H1 (cell line): ENCODE data around the gene NR5A1. TPM values are rescaled to one million over a fixed set of nuclear protein-coding genes. Genes with fewer than 3 reads are reported as not detected.

Source experiments
- CTCF ChIA-PET: fragments of 300-600 bp; sonication (Branson Sonifier 250); formaldehyde crosslinking; loops from one replicate; lab custom pipeline; 2021; ENCODE audit not compliant: partially characterized antibody; lab: Charles Lee
- POLR2A ChIA-PET: fragments of 300-600 bp; sonication (Branson Sonifier 250); formaldehyde crosslinking; loops from one replicate; lab custom pipeline; 2021; ENCODE audit warnings: inconsistent platforms; ENCODE audit not compliant: partially characterized antibody; lab: Charles Lee
- DNase-seq, 2 experiments: peaks; one replicate each; pipeline versions ENCODE4 v3.0.0 to v3.0.0-alpha.2; 2010 to 2022; ENCODE audit warnings: low spot score in 2 of 2, low read depth in 1 of 2, mixed read lengths in 1 of 2
- FAIRE-seq: peaks from 2 replicates; lab custom pipeline; 2011; peaks lifted over from hg19 to GRCh38; lab: Jason Lieb, UNC
- H2AFZ ChIP-seq: 2 replicates; pipeline ENCODE4 v1.8.1; 2012; ENCODE audit warnings: low read length, inconsistent platforms
- H2AK5ac ChIP-seq: 2 replicates; pipeline ENCODE4 v1.6.1; 2013; ENCODE audit warnings: low read depth, low read length
- H2BK120ac ChIP-seq: replicated peaks from 2 replicates; pipeline ENCODE3; 2013; ENCODE audit warnings: low read depth, low read length, inconsistent platforms
- H2BK12ac ChIP-seq: 2 replicates; pipeline ENCODE4 v1.6.1; 2013; ENCODE audit warnings: low read depth, low read length
- H2BK15ac ChIP-seq: 2 replicates; pipeline ENCODE4 v1.6.1; 2013; ENCODE audit warnings: low read length
- H2BK20ac ChIP-seq: 2 replicates; pipeline ENCODE4 v1.6.1; 2013; ENCODE audit warnings: low read length
- H2BK5ac ChIP-seq: 2 replicates; pipeline ENCODE4 v1.6.1; 2013; ENCODE audit warnings: low read depth, low read length
- H3K14ac ChIP-seq: 2 replicates; pipeline ENCODE4 v1.6.1; 2013; ENCODE audit warnings: inconsistent platforms; ENCODE audit not compliant: insufficient read length
- H3K18ac ChIP-seq: 2 replicates; pipeline ENCODE4 v1.6.1; 2013; ENCODE audit warnings: low read length; ENCODE audit errors: extremely low read depth
- H3K23ac ChIP-seq: 2 replicates; pipeline ENCODE4 v1.6.1; 2013; ENCODE audit warnings: inconsistent platforms; ENCODE audit not compliant: insufficient read length
- H3K23me2 ChIP-seq: 2 replicates; pipeline ENCODE4 v1.6.1; 2013; ENCODE audit warnings: low read depth, low read length
- H3K27ac ChIP-seq: 2 replicates; pipeline ENCODE4 v1.6.1; 2011; ENCODE audit warnings: low read depth, low read length, inconsistent platforms
- H3K27me3 ChIP-seq, 4 experiments: replicated peaks in 1 of 4; 1 replicate in 1 of 4; 2 replicates in 3 of 4; pipeline versions ENCODE4 v1.6.1 to v1.8.1; 2011 to 2013; ENCODE audit warnings: low read length in 3 of 4, mild to moderate bottlenecking in 3 of 4, inconsistent platforms in 2 of 4, mixed read lengths in 2 of 4, moderate library complexity in 1 of 4; ENCODE audit not compliant: control insufficient read depth in 3 of 4, insufficient read depth in 3 of 4; ENCODE audit errors: extremely low read depth in 1 of 4
- H3K36me3 ChIP-seq, 4 experiments: 2 replicates each; pipeline versions ENCODE4 v1.6.1 to v1.8.1; 2011 to 2013; ENCODE audit warnings: mild to moderate bottlenecking in 4 of 4, low read length in 3 of 4, moderate library complexity in 2 of 4, control low read depth in 1 of 4, inconsistent platforms in 1 of 4; ENCODE audit not compliant: insufficient read depth in 4 of 4, control insufficient read depth in 2 of 4
- H3K4ac ChIP-seq: replicated peaks from 2 replicates; pipeline ENCODE3; 2013; ENCODE audit warnings: low read length, low read depth, mixed read lengths, inconsistent platforms; ENCODE audit not compliant: insufficient read length
- H3K4me1 ChIP-seq, 4 experiments: replicated peaks in 1 of 4; 1 replicate in 1 of 4; 2 replicates in 3 of 4; pipeline versions ENCODE4 v1.6.1 to v1.8.1; 2011 to 2013; ENCODE audit warnings: low read length in 3 of 4, inconsistent platforms in 2 of 4, mixed read lengths in 1 of 4; ENCODE audit not compliant: insufficient read depth in 4 of 4, control insufficient read depth in 3 of 4
- H3K4me2 ChIP-seq, 2 experiments: 2 replicates each; pipeline versions ENCODE4 v1.6.1 to v1.8.1; 2011 to 2013; ENCODE audit warnings: low read depth in 2 of 2, low read length in 2 of 2, control low read depth in 1 of 2, inconsistent platforms in 1 of 2, mild to moderate bottlenecking in 1 of 2; ENCODE audit not compliant: insufficient read depth in 1 of 2
- H3K4me3 ChIP-seq, 4 experiments: fragments of 200-600, 300-600 bp in 1 of 4; sonication (generic), shearing (Covaris generic), sonication (Bioruptor Twin) in 1 of 4; 2 replicates each; pipeline versions ENCODE4 v1.5.1 to v1.8.1; 2011 to 2016; ENCODE audit warnings: low read length in 4 of 4, low read depth in 3 of 4, control low read depth in 2 of 4, inconsistent platforms in 2 of 4, mild to moderate bottlenecking in 2 of 4, mixed read lengths in 1 of 4, moderate library complexity in 1 of 4; ENCODE audit not compliant: insufficient read depth in 2 of 4; ENCODE audit errors: extremely low read depth in 1 of 4
- H3K56ac ChIP-seq: replicated peaks from 2 replicates; pipeline ENCODE3; 2013; ENCODE audit warnings: low read depth, mild to moderate bottlenecking, mixed read lengths, low read length, inconsistent platforms; ENCODE audit not compliant: insufficient read length
- H3K79me1 ChIP-seq: 2 replicates; pipeline ENCODE4 v1.6.1; 2013; ENCODE audit warnings: low read depth, low read length, control low read depth
- H3K79me2 ChIP-seq, 2 experiments: 2 replicates each; pipeline versions ENCODE4 v1.6.1 to v1.8.1; 2012 to 2013; ENCODE audit warnings: low read length in 2 of 2, mild to moderate bottlenecking in 2 of 2, inconsistent platforms in 1 of 2; ENCODE audit not compliant: insufficient read depth in 2 of 2, control insufficient read depth in 1 of 2
- H3K9ac ChIP-seq, 4 experiments: replicated peaks in 1 of 4; 1 replicate in 1 of 4; 2 replicates in 3 of 4; pipeline versions ENCODE4 v1.6.1 to v1.8.1; 2011 to 2013; ENCODE audit warnings: low read depth in 3 of 4, low read length in 3 of 4, control low read depth in 2 of 4, mild to moderate bottlenecking in 2 of 4, moderate library complexity in 2 of 4, inconsistent platforms in 1 of 4; ENCODE audit errors: extremely low read depth in 1 of 4
- H3K9me3 ChIP-seq, 2 experiments: 2 replicates each; pipeline versions ENCODE4 v1.6.1 to v1.8.1; 2012 to 2013; ENCODE audit warnings: mild to moderate bottlenecking in 2 of 2, moderate library complexity in 2 of 2, control low read depth in 1 of 2, inconsistent platforms in 1 of 2, low read depth in 1 of 2, low read length in 1 of 2, mixed read lengths in 1 of 2; ENCODE audit not compliant: insufficient read depth in 2 of 2
- H4K20me1 ChIP-seq, 2 experiments: replicated peaks in 1 of 2; 2 replicates each; pipeline versions ENCODE3 to v1.8.1; 2011 to 2013; ENCODE audit warnings: inconsistent platforms in 2 of 2, low read length in 2 of 2, mild to moderate bottlenecking in 1 of 2; ENCODE audit not compliant: insufficient read depth in 2 of 2, control insufficient read depth in 1 of 2
- H4K5ac ChIP-seq: 2 replicates; pipeline ENCODE4 v1.6.1; 2013; ENCODE audit warnings: low read length, low read depth, mixed read lengths, inconsistent platforms; ENCODE audit not compliant: insufficient read length
- H4K8ac ChIP-seq: 2 replicates; pipeline ENCODE4 v1.8.0; 2013; ENCODE audit warnings: mild to moderate bottlenecking, moderate library complexity, low read length, inconsistent platforms; ENCODE audit not compliant: insufficient read depth; ENCODE audit errors: extremely low read depth
- H4K91ac ChIP-seq: replicated peaks from 2 replicates; pipeline ENCODE3; 2013; ENCODE audit warnings: low read length, mixed read lengths, inconsistent platforms; ENCODE audit not compliant: insufficient read length
- GABPA ChIP-seq: IDR thresholded peaks from 2 replicates; pipeline ENCODE4 v1.6.1; 2011; ENCODE audit warnings: mild to moderate bottlenecking, low read length, moderate library complexity, borderline replicate concordance; ENCODE audit not compliant: insufficient read depth
- PHF8 ChIP-seq: fragments of 200-600 bp; sonication (generic); conservative IDR thresholded peaks from 2 replicates; pipeline ENCODE4 v1.7.1; 2012; ENCODE audit warnings: low read depth, mild to moderate bottlenecking, inconsistent platforms, low read length, moderate library complexity
- polyA plus RNA-seq, 7 experiments: library from polyadenylated mRNA; depleted of rRNA in 3 of 7; stranded (reverse) in 5 of 7; unstranded in 2 of 7; fragments of >200 nt in 5 of 7; fragments of 200-250 nt in 2 of 7; gene quantifications; 1 replicate in 5 of 7; 2 replicates in 1 of 7; 4 replicates in 1 of 7; pipeline versions ENCODE4 v1.2.1 to v1.2.3, GENCODE V29; 2011 to 2013; ENCODE audit warnings: missing spikeins in 2 of 7, mixed read lengths in 2 of 7
- total RNA-seq: library from RNA; stranded (reverse); fragmentation: NEBNext Ultra II Directional; extraction: Animal tissue kit (Norgen Biotek cat#: 25700); gene quantifications from 2 replicates; pipeline ENCODE4 v1.2.1, GENCODE V29; 2021

The NR5A1 gene
- total and polyA plus RNA-seq, 2 of the 8 experiments (the other 6 are each of a cell fraction or from before 2014, with no cell fraction given) = 0.29 to 0.58 TPM

- H3K36me3 ChIP-seq = no peaks in the 10 kb centered on the region
- FAIRE-seq (no peak), DNase-seq (no peak)
- H3K4me1 ChIP-seq = no peaks in the 10 kb centered on the region
- no peak overlapping the region for H3K4me3 ChIP-seq
- H2BK20ac ChIP-seq = no peak overlapping the region
- no peak overlapping the region for H2BK15ac ChIP-seq
- no peaks in the 10 kb centered on the region for H3K9me3 ChIP-seq
- no peaks in the 10 kb centered on the region; a peak in 1 of 7 replicates for H3K27me3 ChIP-seq
- H3K4ac ChIP-seq = no peak overlapping the region
- no peak overlapping the region for H3K27ac ChIP-seq
- POLR2A ChIA-PET = no interaction called here
- H3K79me2 ChIP-seq = no peaks in the 10 kb centered on the region
- H3K79me1 ChIP-seq = no peaks in the 10 kb centered on the region
- no peaks in the 10 kb centered on the region for H4K20me1 ChIP-seq
- H4K8ac ChIP-seq = no peak overlapping the region
- no peak overlapping the region for H3K4me2 ChIP-seq
- H3K9ac ChIP-seq = no peak overlapping the region
- H2AK5ac ChIP-seq = no peak overlapping the region
- no peak overlapping the region for H3K56ac ChIP-seq
- H2AFZ ChIP-seq = no peak overlapping the region
- TF ChIP-seq PHF8 (no peak), GABPA (no peak)
- no peak overlapping the region for H3K18ac ChIP-seq
- H4K91ac ChIP-seq = no peak overlapping the region
- H2BK120ac ChIP-seq = no peak overlapping the region
- H2BK12ac ChIP-seq = no peak overlapping the region
- no peaks in the 10 kb centered on the region for H3K23me2 ChIP-seq
- no peak overlapping the region for H3K23ac ChIP-seq
- H4K5ac ChIP-seq = no peak overlapping the region
- no peak overlapping the region for H3K14ac ChIP-seq
- no peak overlapping the region for H2BK5ac ChIP-seq
- CTCF ChIA-PET = interaction anchor here (0.6 to 9.8 kb wide), 5 partner anchors 10 to 26 kb away, joined by 3 to 87 read pairs (median 4); partner anchors contain the start of gene ADGRD2
These were observed 70.9 kb downstream of the NR5A1 start for GRCh38 chr9:124436320-124436719.

Other genes starting within 250 kb of the NR5A1 start
- 16.6 and 19.7 TPM in 2 replicates for gene NEK6, start 249.4 kb downstream of the NR5A1 start, total RNA-seq
- gene NEK6, start 249.4 kb downstream of the NR5A1 start, polyA plus RNA-seq (2011; rRNA removed) = 17.7 and 23.9 TPM in 2 replicates
- gene PSMB7, start 92.0 kb downstream of the NR5A1 start, total RNA-seq = 219 and 222 TPM in 2 replicates
- 213 and 357 TPM in 2 replicates for gene PSMB7, start 92.0 kb downstream of the NR5A1 start, polyA plus RNA-seq (2011; rRNA removed)
- 1.1 and 1.4 TPM in 2 replicates for gene ADGRD2, start 56.9 kb downstream of the NR5A1 start, total RNA-seq
- 0.41 and 1.2 TPM in 2 replicates for gene ADGRD2, start 56.9 kb downstream of the NR5A1 start, polyA plus RNA-seq (2011; rRNA removed)